IPS-NIHi7 (cell line): ENCODE data around the gene BYSL.

Experiments used
- DNase-seq: peaks from one replicate; pipeline ENCODE4 v3.0.0; 2012; ENCODE audit warnings: mixed read lengths; ENCODE audit errors: extremely low spot score

BYSL gene

GRCh38 chr6:41976794-41977484, 55.6 kb downstream of the BYSL start:
- no peak for DNase-seq
